ENCODE data around the gene TMA7.
A peak's percentile ranks its signal among the peaks of the same experiment; 100 is the strongest.

The TMA7 gene

DNA sequence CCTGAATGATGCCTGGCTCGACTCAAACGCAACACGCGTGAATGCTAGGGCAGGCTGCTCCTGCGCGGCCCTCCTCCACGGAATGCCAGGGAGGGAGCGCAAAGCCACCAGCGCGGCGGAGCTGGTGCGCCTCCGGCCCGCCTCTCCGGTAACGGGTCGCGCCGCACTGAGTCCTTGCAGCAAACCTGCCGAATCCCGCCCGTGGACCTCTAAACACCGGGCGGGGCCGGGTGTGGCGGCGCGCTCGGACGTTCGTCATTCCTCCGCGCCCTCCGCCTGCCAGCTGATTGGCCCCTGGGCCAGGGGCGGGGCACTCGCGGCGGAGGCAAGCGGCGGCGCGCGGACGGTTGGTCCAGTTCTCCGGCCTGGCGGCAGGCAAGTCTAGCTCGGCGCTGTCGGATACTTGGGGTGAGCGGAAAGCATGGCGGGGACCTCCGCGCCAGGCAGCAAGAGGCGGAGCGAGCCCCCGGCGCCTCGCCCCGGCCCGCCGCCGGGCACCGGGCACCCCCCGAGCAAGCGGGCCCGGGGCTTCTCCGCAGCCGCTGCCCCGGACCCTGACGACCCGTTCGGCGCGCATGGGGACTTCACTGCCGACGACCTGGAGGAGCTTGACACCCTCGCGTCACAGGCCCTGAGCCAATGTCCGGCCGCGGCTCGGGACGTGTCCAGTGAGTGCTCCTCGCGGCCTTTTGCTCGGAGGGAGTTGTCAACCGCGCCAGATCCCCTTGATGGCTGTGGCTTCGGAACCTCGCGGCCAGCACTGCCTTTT, 6.6 kb downstream of the TMA7 start, which contains the start of gene ATRIP:
TSS of gene ATRIP (plus strand) at position 313 of the 769 bp plus-strand sequence. CDS start at position 422, 109 bp downstream.
- TF ChIP-seq POLR2AphosphoS5 (IDR thresholded peaks at IDR 0.05; ENCODE audit: low read depth) (peak; percentile 77), GABPA (IDR thresholded peaks at IDR 0.05; ENCODE audit: low read depth) (no peak)
- TF ChIP-seq, protein P1, sequence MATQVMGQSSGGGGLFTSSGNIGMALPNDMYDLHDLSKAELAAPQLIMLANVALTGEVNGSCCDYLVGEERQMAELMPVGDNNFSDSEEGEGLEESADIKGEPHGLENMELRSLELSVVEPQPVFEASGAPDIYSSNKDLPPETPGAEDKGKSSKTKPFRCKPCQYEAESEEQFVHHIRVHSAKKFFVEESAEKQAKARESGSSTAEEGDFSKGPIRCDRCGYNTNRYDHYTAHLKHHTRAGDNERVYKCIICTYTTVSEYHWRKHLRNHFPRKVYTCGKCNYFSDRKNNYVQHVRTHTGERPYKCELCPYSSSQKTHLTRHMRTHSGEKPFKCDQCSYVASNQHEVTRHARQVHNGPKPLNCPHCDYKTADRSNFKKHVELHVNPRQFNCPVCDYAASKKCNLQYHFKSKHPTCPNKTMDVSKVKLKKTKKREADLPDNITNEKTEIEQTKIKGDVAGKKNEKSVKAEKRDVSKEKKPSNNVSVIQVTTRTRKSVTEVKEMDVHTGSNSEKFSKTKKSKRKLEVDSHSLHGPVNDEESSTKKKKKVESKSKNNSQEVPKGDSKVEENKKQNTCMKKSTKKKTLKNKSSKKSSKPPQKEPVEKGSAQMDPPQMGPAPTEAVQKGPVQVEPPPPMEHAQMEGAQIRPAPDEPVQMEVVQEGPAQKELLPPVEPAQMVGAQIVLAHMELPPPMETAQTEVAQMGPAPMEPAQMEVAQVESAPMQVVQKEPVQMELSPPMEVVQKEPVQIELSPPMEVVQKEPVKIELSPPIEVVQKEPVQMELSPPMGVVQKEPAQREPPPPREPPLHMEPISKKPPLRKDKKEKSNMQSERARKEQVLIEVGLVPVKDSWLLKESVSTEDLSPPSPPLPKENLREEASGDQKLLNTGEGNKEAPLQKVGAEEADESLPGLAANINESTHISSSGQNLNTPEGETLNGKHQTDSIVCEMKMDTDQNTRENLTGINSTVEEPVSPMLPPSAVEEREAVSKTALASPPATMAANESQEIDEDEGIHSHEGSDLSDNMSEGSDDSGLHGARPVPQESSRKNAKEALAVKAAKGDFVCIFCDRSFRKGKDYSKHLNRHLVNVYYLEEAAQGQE (IDR thresholded peaks at IDR 0.05; ENCODE audit: insufficient replicate concordance, low read depth): peak; percentile 27
- peak; percentile 76 to 86 for DNase-seq (ENCODE audit: low read depth in 1 of 2, low spot score in 1 of 2)
- peak within 1 kb of the TSS; percentile 57 for H3K27ac ChIP-seq (replicated peaks)

DNA sequence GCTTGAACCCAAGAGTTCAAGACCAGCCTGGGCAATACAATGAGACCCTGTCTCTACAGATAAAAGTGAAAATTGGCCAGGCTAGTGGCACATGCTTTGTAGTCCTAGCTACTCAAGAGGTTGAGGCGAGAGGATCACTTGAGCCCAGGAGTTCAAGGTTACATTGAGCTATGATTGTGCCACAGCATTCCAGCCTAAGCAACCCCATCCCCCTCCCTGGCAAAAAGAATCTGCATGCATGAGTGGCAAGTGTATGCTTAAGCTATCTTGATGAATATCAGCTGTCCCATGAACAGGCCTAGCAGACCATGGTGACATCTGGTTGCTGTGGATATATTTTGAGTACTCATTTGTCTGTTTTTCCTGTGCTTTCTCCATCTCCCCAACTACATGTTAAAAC, 11.2 kb downstream of the TMA7 start:
- H3K27ac ChIP-seq (replicated peaks): no peak overlapping the region
- H3K27me3 ChIP-seq (ENCODE audit: insufficient read depth, poor library complexity, severe bottlenecking): no peaks in the 10 kb centered on the region
- no peak overlapping the region for H3K4me3 ChIP-seq (replicated peaks; ENCODE audit: insufficient read depth, low read length)
- TF ChIP-seq SPI1 (IDR thresholded peaks at IDR 0.05; ENCODE audit: borderline replicate concordance, low read depth): no peak
- DNase-seq (ENCODE audit: low read depth in 1 of 2, low spot score in 1 of 2): no peak

More for the DNA sequence above, 6.6 kb downstream of the TMA7 start, which contains the start of gene ATRIP:
- Histone ChIP-seq H3K4me3 (replicated peaks; ENCODE audit: insufficient read depth, low read length) (peak within 1 kb of the TSS; percentile 95), H3K27me3 (ENCODE audit: insufficient read depth, poor library complexity, severe bottlenecking) (no peaks in the 10 kb centered on the region)

DNA sequence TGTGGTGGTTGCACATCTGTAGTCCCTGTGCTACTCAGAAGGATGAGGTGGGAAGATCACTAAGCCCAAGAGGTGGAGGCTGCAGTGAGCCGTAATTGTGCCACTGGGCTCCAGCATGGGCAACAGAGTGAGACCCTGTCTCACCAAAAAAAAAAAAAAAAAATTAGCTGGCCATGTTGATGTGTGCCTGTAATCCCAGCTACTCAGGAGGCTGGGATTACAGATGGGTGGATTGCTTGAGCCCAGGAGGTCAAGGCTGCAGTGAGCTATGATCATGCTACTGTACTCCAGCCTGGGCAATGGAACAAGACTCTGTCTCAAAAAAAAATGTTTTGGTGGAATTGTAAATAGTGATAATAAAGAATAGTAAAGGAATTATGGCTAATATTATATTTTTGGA, 16.4 kb downstream of the TMA7 start:
- Histone ChIP-seq H3K4me3 (replicated peaks; ENCODE audit: insufficient read depth, low read length) (no peak overlapping the region), H3K27ac (replicated peaks) (no peak overlapping the region), H3K27me3 (ENCODE audit: insufficient read depth, poor library complexity, severe bottlenecking) (no peaks in the 10 kb centered on the region)
- no peak for DNase-seq (ENCODE audit: low read depth in 1 of 2, low spot score in 1 of 2)
- TF ChIP-seq SPI1 (IDR thresholded peaks at IDR 0.05; ENCODE audit: borderline replicate concordance, low read depth) (no peak), POLR2AphosphoS5 (IDR thresholded peaks at IDR 0.05; ENCODE audit: low read depth) (no peak), GABPA (IDR thresholded peaks at IDR 0.05; ENCODE audit: low read depth) (no peak)
- TF ChIP-seq, protein P2, sequence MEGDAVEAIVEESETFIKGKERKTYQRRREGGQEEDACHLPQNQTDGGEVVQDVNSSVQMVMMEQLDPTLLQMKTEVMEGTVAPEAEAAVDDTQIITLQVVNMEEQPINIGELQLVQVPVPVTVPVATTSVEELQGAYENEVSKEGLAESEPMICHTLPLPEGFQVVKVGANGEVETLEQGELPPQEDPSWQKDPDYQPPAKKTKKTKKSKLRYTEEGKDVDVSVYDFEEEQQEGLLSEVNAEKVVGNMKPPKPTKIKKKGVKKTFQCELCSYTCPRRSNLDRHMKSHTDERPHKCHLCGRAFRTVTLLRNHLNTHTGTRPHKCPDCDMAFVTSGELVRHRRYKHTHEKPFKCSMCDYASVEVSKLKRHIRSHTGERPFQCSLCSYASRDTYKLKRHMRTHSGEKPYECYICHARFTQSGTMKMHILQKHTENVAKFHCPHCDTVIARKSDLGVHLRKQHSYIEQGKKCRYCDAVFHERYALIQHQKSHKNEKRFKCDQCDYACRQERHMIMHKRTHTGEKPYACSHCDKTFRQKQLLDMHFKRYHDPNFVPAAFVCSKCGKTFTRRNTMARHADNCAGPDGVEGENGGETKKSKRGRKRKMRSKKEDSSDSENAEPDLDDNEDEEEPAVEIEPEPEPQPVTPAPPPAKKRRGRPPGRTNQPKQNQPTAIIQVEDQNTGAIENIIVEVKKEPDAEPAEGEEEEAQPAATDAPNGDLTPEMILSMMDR (IDR thresholded peaks at IDR 0.05; ENCODE audit: insufficient read depth, low read length): no peak
- TF ChIP-seq, protein P1 (IDR thresholded peaks at IDR 0.05; ENCODE audit: insufficient replicate concordance, low read depth): no peak

DNA sequence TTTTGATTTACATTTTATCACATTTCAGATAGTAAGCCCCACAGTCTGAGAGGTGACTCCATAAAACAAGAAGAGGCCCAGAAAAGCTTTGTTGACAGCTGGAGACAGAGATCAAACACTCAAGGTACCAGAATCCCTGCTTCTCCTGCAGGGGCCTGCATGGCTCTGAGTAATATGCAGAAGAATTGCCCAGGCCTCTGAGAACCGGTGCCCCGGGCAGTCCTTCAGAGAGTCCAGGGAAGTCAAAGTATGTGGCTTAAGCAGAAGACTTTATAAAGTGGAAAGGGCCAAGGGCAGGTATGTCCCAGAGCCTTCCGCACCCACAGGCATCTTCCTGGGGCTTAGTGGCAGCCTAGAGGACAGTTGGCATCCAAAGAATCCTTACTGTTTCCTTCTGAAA, 19.3 kb downstream of the TMA7 start:
- no peaks in the 10 kb centered on the region for H3K27me3 ChIP-seq (ENCODE audit: insufficient read depth, poor library complexity, severe bottlenecking)
- TF ChIP-seq SPI1 (IDR thresholded peaks at IDR 0.05; ENCODE audit: borderline replicate concordance, low read depth) (no peak), GABPA (IDR thresholded peaks at IDR 0.05; ENCODE audit: low read depth) (no peak), POLR2AphosphoS5 (IDR thresholded peaks at IDR 0.05; ENCODE audit: low read depth) (no peak)
- TF ChIP-seq, protein P1 (IDR thresholded peaks at IDR 0.05; ENCODE audit: insufficient replicate concordance, low read depth): no peak
- TF ChIP-seq, protein P2 (IDR thresholded peaks at IDR 0.05; ENCODE audit: insufficient read depth, low read length): no peak
- H3K4me3 ChIP-seq (replicated peaks; ENCODE audit: insufficient read depth, low read length): no peak overlapping the region
- H3K27ac ChIP-seq (replicated peaks): no peak overlapping the region
- DNase-seq (ENCODE audit: low read depth in 1 of 2, low spot score in 1 of 2): no peak

Data from HL-60 (cell line).